Right lobe of liver (tissue), 4 donors: Measurements from ENCODE around the gene SLC35A4.

ENCODE experiments used
- POLR2A ChIP-seq: fragments of 450-650 bp; IDR thresholded peaks from one replicate; pipeline ENCODE4 v1.6.1; 2017; ENCODE audit warnings: antibody characterized with exemption, mild to moderate bottlenecking
- TF ChIP-seq, protein P1 (sequence below), 4 donors: fragments of 200-600 bp in 3 of 4; fragments of 450-650 bp in 1 of 4; IDR thresholded peaks; one replicate each; pipeline versions ENCODE4 v1.5.1 to v1.8.0; 2016 to 2022; ENCODE audit warnings: antibody characterized with exemption in 4 of 4, mild to moderate bottlenecking in 2 of 4
- donor health status: DM: no; HTN: no; CAD: no.
- donor health status: DM: no; HTN: no; CAD: no.
- donor health status: DM: no; HTN: yes; CAD: no.

DNA sequence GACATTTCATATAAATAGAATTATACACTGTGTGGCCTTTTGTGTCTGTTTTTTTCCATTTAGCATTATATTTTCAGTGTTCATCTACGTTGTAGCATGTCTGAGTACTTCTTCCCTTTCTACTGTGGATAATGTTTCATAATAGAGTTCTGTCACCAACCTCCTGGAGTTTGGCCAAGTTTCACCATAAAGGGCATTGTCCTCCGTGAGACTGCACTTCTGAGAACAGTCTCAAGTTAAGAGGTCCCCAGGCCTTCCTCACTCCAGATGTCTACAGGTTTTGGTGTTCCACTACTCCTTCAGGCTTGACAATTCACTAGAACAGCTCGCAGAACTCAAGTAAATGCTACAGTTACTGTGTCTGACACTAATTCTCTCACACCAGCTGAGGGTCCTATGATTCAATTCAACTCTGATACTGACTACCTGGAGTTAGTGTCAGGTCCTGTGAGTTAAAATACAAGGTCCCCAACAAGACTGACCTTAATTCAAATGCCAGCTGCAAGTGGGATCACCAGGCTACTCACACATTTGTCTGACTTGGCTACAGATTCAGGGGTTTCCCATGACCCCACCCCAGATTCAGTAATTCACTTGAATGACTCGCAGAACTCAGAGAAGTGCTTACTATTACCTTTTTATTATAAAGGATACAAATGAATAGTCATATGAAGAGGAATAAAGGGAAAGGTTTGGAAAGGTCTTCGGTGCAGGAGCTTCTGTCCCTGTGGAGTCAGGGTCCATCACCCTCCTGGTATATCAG lies 31.1 kb downstream of the SLC35A4 start:
- TF ChIP-seq, protein P1, sequence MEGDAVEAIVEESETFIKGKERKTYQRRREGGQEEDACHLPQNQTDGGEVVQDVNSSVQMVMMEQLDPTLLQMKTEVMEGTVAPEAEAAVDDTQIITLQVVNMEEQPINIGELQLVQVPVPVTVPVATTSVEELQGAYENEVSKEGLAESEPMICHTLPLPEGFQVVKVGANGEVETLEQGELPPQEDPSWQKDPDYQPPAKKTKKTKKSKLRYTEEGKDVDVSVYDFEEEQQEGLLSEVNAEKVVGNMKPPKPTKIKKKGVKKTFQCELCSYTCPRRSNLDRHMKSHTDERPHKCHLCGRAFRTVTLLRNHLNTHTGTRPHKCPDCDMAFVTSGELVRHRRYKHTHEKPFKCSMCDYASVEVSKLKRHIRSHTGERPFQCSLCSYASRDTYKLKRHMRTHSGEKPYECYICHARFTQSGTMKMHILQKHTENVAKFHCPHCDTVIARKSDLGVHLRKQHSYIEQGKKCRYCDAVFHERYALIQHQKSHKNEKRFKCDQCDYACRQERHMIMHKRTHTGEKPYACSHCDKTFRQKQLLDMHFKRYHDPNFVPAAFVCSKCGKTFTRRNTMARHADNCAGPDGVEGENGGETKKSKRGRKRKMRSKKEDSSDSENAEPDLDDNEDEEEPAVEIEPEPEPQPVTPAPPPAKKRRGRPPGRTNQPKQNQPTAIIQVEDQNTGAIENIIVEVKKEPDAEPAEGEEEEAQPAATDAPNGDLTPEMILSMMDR (IDR thresholded peaks at IDR 0.05) = no peak
- peak; percentile 23 for TF ChIP-seq POLR2A
